Thyroid gland (tissue), 4 donors: Measurements from ENCODE around the gene TMEM200A.

Experiments
- CTCF ChIP-seq, 6 experiments: fragments of 200-600 bp in 3 of 6; fragments of 450-650 bp in 3 of 6; sonication (generic) in 3 of 6; IDR thresholded peaks; one replicate each; pipeline ENCODE4 v1.5.1; 2016 to 2019; ENCODE audit warnings: antibody characterized with exemption in 6 of 6, mild to moderate bottlenecking in 2 of 6, inconsistent platforms in 1 of 6, moderate library complexity in 1 of 6
- POLR2A ChIP-seq, 2 donors: fragments of 450-650 bp; IDR thresholded peaks; one replicate each; pipeline ENCODE4 v1.6.1; 2017; ENCODE audit warnings: antibody characterized with exemption in 2 of 2, mild to moderate bottlenecking in 2 of 2, moderate library complexity in 1 of 2

GRCh38 chr6:130425537-130425936, 59.7 kb downstream of the TMEM200A start:
- TF ChIP-seq CTCF (IDR thresholded peaks at IDR 0.05) (no peak), POLR2A (IDR thresholded peaks at IDR 0.05) (no peak)
